Osteocyte (in vitro differentiated cells): ENCODE results near the gene JAK2. TPM values are rescaled to one million over a fixed set of nuclear protein-coding genes. Genes with fewer than 3 reads are reported as not detected.
A peak's percentile ranks its signal among the peaks of the same experiment; 100 is the strongest.

Source experiments
- DNase-seq: peaks from one replicate; pipeline ENCODE4 v3.0.0; 2021; ENCODE audit warnings: mixed read lengths; ENCODE audit not compliant: unreplicated experiment; ENCODE audit errors: extremely low spot score
- H3K27ac Mint-ChIP-seq: one replicate; pipeline ENCODE4 v1.8.0; 2021; ENCODE audit warnings: mild to moderate bottlenecking, mixed read lengths; ENCODE audit not compliant: unreplicated experiment
- H3K27me3 Mint-ChIP-seq: one replicate; pipeline ENCODE4 v1.8.0; 2021; ENCODE audit warnings: mixed read lengths; ENCODE audit not compliant: unreplicated experiment
- H3K36me3 Mint-ChIP-seq: one replicate; pipeline ENCODE4 v1.8.0; 2021; ENCODE audit warnings: mixed read lengths; ENCODE audit not compliant: unreplicated experiment
- H3K4me1 Mint-ChIP-seq: one replicate; pipeline ENCODE4 v1.8.0; 2021; ENCODE audit warnings: mixed read lengths; ENCODE audit not compliant: unreplicated experiment
- H3K4me3 Mint-ChIP-seq: one replicate; pipeline ENCODE4 v1.8.0; 2021; ENCODE audit warnings: mild to moderate bottlenecking, moderate library complexity, mixed read lengths; ENCODE audit not compliant: unreplicated experiment
- H3K9me3 Mint-ChIP-seq: one replicate; pipeline ENCODE4 v1.8.0; 2021; ENCODE audit warnings: mixed read lengths; ENCODE audit not compliant: unreplicated experiment
- CTCF ChIP-seq: fragments of 200-600 bp; sonication (generic); IDR thresholded peaks from 2 replicates; pipeline ENCODE4 v1.5.0; 2021; ENCODE audit warnings: antibody characterized with exemption, mild to moderate bottlenecking, moderate library complexity
- total RNA-seq: library from RNA; stranded (reverse); gene quantifications from 2 replicates; pipeline ENCODE4 v1.2.1, GENCODE V29; 2021

JAK2 gene
- total RNA-seq, 1 donor from 2014 or later: 24.6 TPM

GRCh38 chr9:5040730-5041389, 55.8 kb downstream of the JAK2 start:
- no peak for TF ChIP-seq CTCF
- Mint-ChIP-seq H3K4me1 (peaks cover 9% of the 10 kb centered on the region), H3K9me3 (no peaks in the 10 kb centered on the region), H3K36me3 (peaks cover 37% of the 10 kb centered on the region), H3K27me3 (no peaks in the 10 kb centered on the region), H3K4me3 (no peak overlapping the region), H3K27ac (no peak overlapping the region)
- no peak for DNase-seq

- no peak overlapping the region for H3K4me3 Mint-ChIP-seq
Measured at GRCh38 chr9:5041390-5042115, 56.5 kb downstream of the JAK2 start.

GRCh38 chr9:5042661-5043178, 57.6 kb downstream of the JAK2 start:
- peaks cover 39% of the 10 kb centered on the region for H3K36me3 Mint-ChIP-seq
- TF ChIP-seq CTCF: no peak
- no peak overlapping the region for H3K4me3 Mint-ChIP-seq
- no peaks in the 10 kb centered on the region for H3K27me3 Mint-ChIP-seq
- DNase-seq: no peak
- H3K27ac Mint-ChIP-seq: no peak overlapping the region
- no peaks in the 10 kb centered on the region for H3K9me3 Mint-ChIP-seq
- peaks cover 9% of the 10 kb centered on the region for H3K4me1 Mint-ChIP-seq

More at GRCh38 chr9:5041390-5042115, 56.5 kb downstream of the JAK2 start:
- Mint-ChIP-seq H3K9me3 (no peaks in the 10 kb centered on the region), H3K36me3 (peaks cover 39% of the 10 kb centered on the region), H3K27me3 (no peaks in the 10 kb centered on the region), H3K4me1 (peaks cover 9% of the 10 kb centered on the region), H3K27ac (no peak overlapping the region)
- TF ChIP-seq CTCF: no peak
- no peak for DNase-seq

GRCh38 chr9:5043381-5043780, 58.3 kb downstream of the JAK2 start:
- H3K36me3 Mint-ChIP-seq: peaks cover 39% of the 10 kb centered on the region
- no peak for TF ChIP-seq CTCF
- peaks cover 9% of the 10 kb centered on the region for H3K4me1 Mint-ChIP-seq
- no peaks in the 10 kb centered on the region for H3K9me3 Mint-ChIP-seq
- no peak for DNase-seq
- no peaks in the 10 kb centered on the region for H3K27me3 Mint-ChIP-seq
- peak overlapping the region; percentile 84 for H3K27ac Mint-ChIP-seq
- no peak overlapping the region for H3K4me3 Mint-ChIP-seq

- peaks cover 41% of the 10 kb centered on the region for H3K36me3 Mint-ChIP-seq
- no peak overlapping the region for H3K4me3 Mint-ChIP-seq
- no peak for DNase-seq
- no peak for TF ChIP-seq CTCF
- H3K27ac Mint-ChIP-seq: peak overlapping the region; percentile 84
- H3K4me1 Mint-ChIP-seq: peaks cover 9% of the 10 kb centered on the region
- H3K9me3 Mint-ChIP-seq: no peaks in the 10 kb centered on the region
- H3K27me3 Mint-ChIP-seq: no peaks in the 10 kb centered on the region
Measured at GRCh38 chr9:5044160-5044559, 59.1 kb downstream of the JAK2 start.
